PC-9 (cell line): ENCODE measurements around the gene PIK3CG.

Experiments used
- EZH2 ChIP-seq: fragments of 200-600 bp; sonication (generic); IDR thresholded peaks from 2 replicates; pipeline ENCODE4 v1.8.0; 2017; ENCODE audit warnings: antibody characterized with exemption, low read depth
- TF ChIP-seq, protein P1 (sequence below): fragments of 200-600 bp; sonication (generic); conservative IDR thresholded peaks from 2 replicates; pipeline ENCODE4 v1.6.1; 2017; ENCODE audit warnings: mixed run types, antibody characterized with exemption, mild to moderate bottlenecking, moderate library complexity

DNA sequence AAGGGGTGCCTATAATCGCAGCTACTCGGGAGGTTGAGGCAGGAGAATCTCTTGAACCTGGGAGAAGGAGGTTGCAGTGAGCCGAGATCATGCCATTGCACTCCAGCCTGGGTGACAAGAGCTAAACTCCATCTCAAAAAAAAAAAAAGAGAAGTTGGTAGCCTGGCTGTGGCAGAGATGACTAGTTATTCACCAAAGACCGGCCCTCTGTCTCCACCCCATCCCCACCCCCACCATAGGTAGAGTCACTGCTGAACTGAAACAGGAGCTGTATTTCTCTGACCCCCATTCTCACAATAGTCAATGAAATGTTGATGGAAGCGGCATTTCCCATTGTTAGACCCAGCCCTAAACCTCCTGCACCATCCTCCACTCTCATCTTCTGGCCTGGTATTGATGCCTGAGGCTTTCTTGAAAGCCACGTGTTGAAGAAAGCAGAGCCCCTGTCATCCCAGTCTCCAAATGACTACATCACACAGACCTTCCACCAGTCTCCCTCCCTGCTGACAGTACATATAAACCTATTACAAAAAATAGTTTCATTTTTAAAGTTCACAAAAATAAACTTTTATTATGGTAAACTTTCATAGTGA, 9.4 kb upstream of the PIK3CG start:
- TF ChIP-seq, protein P1, sequence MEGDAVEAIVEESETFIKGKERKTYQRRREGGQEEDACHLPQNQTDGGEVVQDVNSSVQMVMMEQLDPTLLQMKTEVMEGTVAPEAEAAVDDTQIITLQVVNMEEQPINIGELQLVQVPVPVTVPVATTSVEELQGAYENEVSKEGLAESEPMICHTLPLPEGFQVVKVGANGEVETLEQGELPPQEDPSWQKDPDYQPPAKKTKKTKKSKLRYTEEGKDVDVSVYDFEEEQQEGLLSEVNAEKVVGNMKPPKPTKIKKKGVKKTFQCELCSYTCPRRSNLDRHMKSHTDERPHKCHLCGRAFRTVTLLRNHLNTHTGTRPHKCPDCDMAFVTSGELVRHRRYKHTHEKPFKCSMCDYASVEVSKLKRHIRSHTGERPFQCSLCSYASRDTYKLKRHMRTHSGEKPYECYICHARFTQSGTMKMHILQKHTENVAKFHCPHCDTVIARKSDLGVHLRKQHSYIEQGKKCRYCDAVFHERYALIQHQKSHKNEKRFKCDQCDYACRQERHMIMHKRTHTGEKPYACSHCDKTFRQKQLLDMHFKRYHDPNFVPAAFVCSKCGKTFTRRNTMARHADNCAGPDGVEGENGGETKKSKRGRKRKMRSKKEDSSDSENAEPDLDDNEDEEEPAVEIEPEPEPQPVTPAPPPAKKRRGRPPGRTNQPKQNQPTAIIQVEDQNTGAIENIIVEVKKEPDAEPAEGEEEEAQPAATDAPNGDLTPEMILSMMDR: no peak
- no peak for TF ChIP-seq EZH2
